SK-N-SH (cell line): Measurements from ENCODE around the gene LIPA. TPM values are rescaled to one million over a fixed set of nuclear protein-coding genes. Genes with fewer than 3 reads are reported as not detected.
"Not testable (repeated sequence)": the region's sequence is repeated elsewhere in the genome, so short reads cannot be mapped to it uniquely, and the experiment has no call there.

Source experiments
- CTCF ChIA-PET: fragments of 300-600, 350-600 bp; formaldehyde crosslinking; extraction: SDS; loops from one replicate; lab custom pipeline; 2021; lab: Yijun Ruan, JAX
- POLR2A ChIA-PET: fragments of 350-600 bp; sonication (Branson Sonifier 250); formaldehyde crosslinking; extraction: SDS; loops from one replicate; lab custom pipeline; 2020; ENCODE audit warnings: antibody characterized with exemption, inconsistent platforms; lab: Yijun Ruan, JAX
- DNase-seq: peaks from one replicate; pipeline ENCODE4 v3.0.0; 2012
- H2AFZ ChIP-seq: fragments of 200-600 bp; sonication (generic); 2 replicates; pipeline ENCODE4 v1.8.1; 2016; ENCODE audit warnings: antibody characterized with exemption, mild to moderate bottlenecking, low read depth
- H3F3A ChIP-seq: fragments of 200-600 bp; sonication (generic); replicated peaks from 2 replicates; pipeline ENCODE3; 2016; ENCODE audit warnings: antibody characterized with exemption, mild to moderate bottlenecking; ENCODE audit not compliant: insufficient read depth
- H3K27ac ChIP-seq, 2 experiments: fragments of 200-500 bp in 1 of 2; fragments of 200-600 bp in 1 of 2; sonication (Bioruptor generic) in 1 of 2; sonication (generic), shearing (Covaris generic) in 1 of 2; 2 replicates each; pipeline versions ENCODE4 v1.5.1 to v1.6.1; 2014 to 2016; ENCODE audit warnings: low read depth in 2 of 2, inconsistent platforms in 1 of 2, low read length in 1 of 2, mild to moderate bottlenecking in 1 of 2, mixed read lengths in 1 of 2
- H3K27me3 ChIP-seq: fragments of 200-600 bp; sonication (generic), shearing (Covaris generic); 2 replicates; pipeline ENCODE4 v1.6.1; 2016; ENCODE audit warnings: mixed run types; ENCODE audit not compliant: insufficient read depth
- H3K36me3 ChIP-seq, 2 experiments: fragments of 200-500 bp in 1 of 2; fragments of 200-600 bp in 1 of 2; sonication (Bioruptor generic) in 1 of 2; sonication (generic) in 1 of 2; replicated peaks in 1 of 2; 2 replicates each; pipeline versions ENCODE3 to v1.5.1; 2014 to 2016; ENCODE audit warnings: low read length in 1 of 2, mild to moderate bottlenecking in 1 of 2; ENCODE audit not compliant: insufficient read depth in 2 of 2, control insufficient read depth in 1 of 2
- H3K4me1 ChIP-seq, 2 experiments: fragments of 200-500 bp in 1 of 2; fragments of 200-600 bp in 1 of 2; sonication (Bioruptor generic) in 1 of 2; sonication (generic), shearing (Covaris generic) in 1 of 2; 2 replicates each; pipeline versions ENCODE4 v1.5.1 to v1.6.1; 2014 to 2016; ENCODE audit warnings: low read depth in 1 of 2, low read length in 1 of 2, mixed run types in 1 of 2; ENCODE audit not compliant: insufficient read depth in 2 of 2, control insufficient read depth in 1 of 2
- H3K4me2 ChIP-seq: fragments of 200-600 bp; sonication (generic), shearing (Covaris generic); 2 replicates; pipeline ENCODE4 v1.6.1; 2017; ENCODE audit warnings: mixed run types
- H3K4me3 ChIP-seq, 2 experiments: fragments of 200-500 bp in 1 of 2; fragments of 200-600 bp in 1 of 2; sonication (Bioruptor generic) in 1 of 2; sonication (generic), shearing (Covaris generic) in 1 of 2; 2 replicates each; pipeline versions ENCODE4 v1.5.1 to v1.8.1; 2014 to 2016; ENCODE audit warnings: low read depth in 2 of 2, inconsistent platforms in 1 of 2, low read length in 1 of 2, mild to moderate bottlenecking in 1 of 2, mixed read lengths in 1 of 2, moderate library complexity in 1 of 2
- H3K79me2 ChIP-seq: fragments of 200-600 bp; sonication (generic); 2 replicates; pipeline ENCODE4 v1.8.1; 2017; ENCODE audit warnings: mild to moderate bottlenecking; ENCODE audit not compliant: insufficient read depth
- H3K9ac ChIP-seq: fragments of 200-600 bp; sonication (generic); 2 replicates; pipeline ENCODE4 v1.6.1; 2017; ENCODE audit warnings: mixed run types
- H3K9me2 ChIP-seq: fragments of 200-600 bp; sonication (generic); 2 replicates; pipeline ENCODE4 v1.6.1; 2017; ENCODE audit warnings: mixed run types
- H3K9me3 ChIP-seq: fragments of 200-600 bp; sonication (generic); 2 replicates; pipeline ENCODE4 v1.6.1; 2017; ENCODE audit warnings: mixed run types, mild to moderate bottlenecking, moderate library complexity
- H4K20me1 ChIP-seq: fragments of 200-600 bp; sonication (generic); 2 replicates; pipeline ENCODE4 v1.6.1; 2017; ENCODE audit warnings: mild to moderate bottlenecking, mixed run types; ENCODE audit not compliant: insufficient read depth
- ELF1 ChIP-seq: IDR thresholded peaks from 2 replicates; pipeline ENCODE4 v1.4.0; 2012
- EP300 ChIP-seq, 2 experiments: IDR thresholded peaks; 2 replicates each; pipeline versions ENCODE4 v1.4.0 to v1.6.1; 2012; ENCODE audit warnings: borderline replicate concordance in 1 of 2, low read depth in 1 of 2, low read length in 1 of 2
- EZH2phosphoT487 ChIP-seq: fragments of 200-600 bp; sonication (generic); IDR thresholded peaks from 2 replicates; pipeline ENCODE4 v1.6.1; 2017; ENCODE audit warnings: low read depth, mixed run types, mild to moderate bottlenecking, antibody characterized with exemption, moderate library complexity, borderline replicate concordance
- FOXJ3 ChIP-seq: sonication (generic); formaldehyde crosslinking; IDR thresholded peaks from 2 replicates; pipeline ENCODE4 v1.5.1; 2020; ENCODE audit warnings: mild to moderate bottlenecking, missing genetic modification reagents
- FOXM1 ChIP-seq: IDR thresholded peaks from 2 replicates; pipeline ENCODE4 v1.4.0; 2012; ENCODE audit warnings: low read depth, mild to moderate bottlenecking
- GABPA ChIP-seq: IDR thresholded peaks from 2 replicates; pipeline ENCODE4 v1.4.0; 2012; ENCODE audit warnings: low read depth, mild to moderate bottlenecking
- JUND ChIP-seq: IDR thresholded peaks from 2 replicates; pipeline ENCODE4 v1.4.0; 2012
- MEF2A ChIP-seq: IDR thresholded peaks from 2 replicates; pipeline ENCODE4 v1.4.0; 2012; ENCODE audit warnings: low read depth, borderline replicate concordance
- MXI1 ChIP-seq: IDR thresholded peaks from 2 replicates; pipeline ENCODE4 v1.6.1; 2012; ENCODE audit warnings: mild to moderate bottlenecking, low read depth, low read length, improper control_type of control experiment
- POLR2AphosphoS5 ChIP-seq: IDR thresholded peaks from 2 replicates; pipeline ENCODE4 v1.6.1; 2012; ENCODE audit warnings: low read depth, low read length
- RCOR1 ChIP-seq: fragments of 150-350 bp; IDR thresholded peaks from 2 replicates; pipeline ENCODE4 v1.6.1; 2017; ENCODE audit warnings: antibody characterized with exemption, low read length
- SIN3A ChIP-seq: IDR thresholded peaks from 2 replicates; pipeline ENCODE4 v1.6.1; 2012; ENCODE audit warnings: low read depth, mild to moderate bottlenecking, low read length, moderate library complexity, borderline replicate concordance
- SMC3 ChIP-seq: IDR thresholded peaks from 2 replicates; pipeline ENCODE4 v1.6.1; 2012; ENCODE audit warnings: low read depth, low read length, improper control_type of control experiment
- TCF12 ChIP-seq: IDR thresholded peaks from 2 replicates; pipeline ENCODE4 v1.4.0; 2012
- TEAD4 ChIP-seq: IDR thresholded peaks from 2 replicates; pipeline ENCODE4 v1.4.0; 2012; ENCODE audit warnings: mild to moderate bottlenecking, borderline replicate concordance; ENCODE audit not compliant: insufficient read depth
- YY1 ChIP-seq: IDR thresholded peaks from 2 replicates; pipeline ENCODE4 v1.4.0; 2012; ENCODE audit warnings: low read depth, mild to moderate bottlenecking
- WGBS: methylation state at CpG from one replicate; pipeline ENCODE4 v1.1.6; 2017; ENCODE audit warnings: low lambda C conversion rate; 5-methylcytosine and 5-hydroxymethylcytosine counted together
- polyA plus RNA-seq, 3 experiments: library from polyadenylated mRNA; depleted of rRNA; stranded (reverse); fragments of >200 nt; gene quantifications; 2 replicates each; pipeline ENCODE4 v1.2.3, GENCODE V29; 2012
- TF ChIP-seq, protein P1 (sequence below): fragments of 200-600 bp; sonication (generic); IDR thresholded peaks from 2 replicates; pipeline ENCODE4 v1.6.1; 2017; ENCODE audit warnings: antibody characterized with exemption, mild to moderate bottlenecking, moderate library complexity
- TF ChIP-seq, protein P2 (sequence below): IDR thresholded peaks from 2 replicates; pipeline ENCODE4; 2012
- TF ChIP-seq, protein P3 (sequence below): fragments of 150-350 bp; IDR thresholded peaks from 2 replicates; pipeline ENCODE4 v1.6.1; 2016; ENCODE audit warnings: mild to moderate bottlenecking, low read depth, low read length

Gene LIPA
- polyA plus RNA-seq, 1 of the 3 experiments (the other 2 are of a cell fraction): 43.2 TPM

DNA sequence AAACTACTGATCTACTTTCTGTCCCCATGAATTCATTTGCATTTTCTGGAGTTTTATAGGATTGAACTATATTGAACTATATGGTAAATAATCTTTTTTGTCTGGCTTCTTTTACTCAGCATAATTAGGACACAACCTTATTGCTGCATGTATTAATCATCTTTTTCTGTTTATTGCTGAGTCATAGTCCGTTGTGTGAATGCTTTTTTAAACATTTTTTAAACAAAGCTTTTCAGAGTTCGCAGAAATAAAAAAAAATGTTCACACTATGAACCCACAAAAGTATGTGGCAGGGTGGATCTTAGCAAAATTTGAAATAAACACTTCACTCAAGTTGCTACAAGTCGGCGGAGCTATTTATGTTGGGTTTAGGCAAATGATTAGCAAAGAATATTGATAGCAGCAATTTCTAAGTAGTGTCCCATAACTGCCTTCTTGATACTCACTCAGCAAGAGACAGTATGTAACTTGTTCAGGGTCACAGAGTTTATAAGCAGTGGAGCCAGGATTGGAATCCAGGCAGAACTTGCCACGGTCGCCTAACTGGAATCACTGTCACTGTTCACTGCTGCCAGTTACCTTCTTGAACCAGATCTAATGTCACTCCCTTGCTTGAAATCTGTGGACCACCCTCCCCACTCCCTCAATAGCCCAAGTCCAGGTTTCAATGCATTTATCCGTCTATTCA, 50.1 kb downstream of the LIPA start:
- POLR2A ChIA-PET: no interaction called here

DNA sequence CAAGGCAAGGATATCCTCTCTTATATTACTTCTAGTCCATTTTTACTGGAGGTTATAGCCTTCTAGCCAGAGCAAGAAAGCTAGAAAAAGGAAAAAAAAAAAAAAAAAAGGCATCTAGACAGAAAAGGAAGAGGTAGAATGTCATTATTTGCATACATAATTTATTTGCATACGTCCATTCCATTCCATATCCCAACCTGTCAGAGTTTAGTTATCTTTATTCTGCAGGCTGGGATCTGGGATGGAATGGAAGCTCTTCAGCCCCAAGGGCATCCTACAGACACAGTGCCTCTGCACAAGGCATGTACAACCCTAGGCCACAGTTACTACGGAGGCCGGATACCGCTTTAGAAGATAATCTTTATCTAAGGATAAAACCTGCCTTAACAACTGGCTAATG, 54.1 kb downstream of the LIPA start:
- WGBS: 90% methylated on average over 4 of the region's 4 CpGs
- H3K27me3 ChIP-seq: no peaks in the 10 kb centered on the region
- H3K4me2 ChIP-seq: no peak overlapping the region
- no peaks in the 10 kb centered on the region for H3K36me3 ChIP-seq
- no peaks in the 10 kb centered on the region for H4K20me1 ChIP-seq
- no peaks in the 10 kb centered on the region for H3K9me2 ChIP-seq
- H3F3A ChIP-seq: no peaks in the 10 kb centered on the region
- H3K9me3 ChIP-seq: no peaks in the 10 kb centered on the region
- ChIA-PET POLR2A (no interaction called here), CTCF (interaction anchor here (0.6 to 1.9 kb wide), 5 partner anchors 10 to 261 kb away, joined by 3 to 7 read pairs (median 4); partner anchors contain the start of gene CH25H)
- no peak for DNase-seq
- H3K4me1 ChIP-seq: no peaks in the 10 kb centered on the region
- TF ChIP-seq RCOR1 (no peak), MXI1 (no peak), POLR2AphosphoS5 (no peak), MEF2A (no peak), EP300 (IDR thresholded peaks at IDR 0.05; ENCODE audit: borderline replicate concordance in 1 of 2, low read depth in 1 of 2, low read length in 1 of 2) (no peak), SIN3A (no peak)
- TF ChIP-seq, protein P1, sequence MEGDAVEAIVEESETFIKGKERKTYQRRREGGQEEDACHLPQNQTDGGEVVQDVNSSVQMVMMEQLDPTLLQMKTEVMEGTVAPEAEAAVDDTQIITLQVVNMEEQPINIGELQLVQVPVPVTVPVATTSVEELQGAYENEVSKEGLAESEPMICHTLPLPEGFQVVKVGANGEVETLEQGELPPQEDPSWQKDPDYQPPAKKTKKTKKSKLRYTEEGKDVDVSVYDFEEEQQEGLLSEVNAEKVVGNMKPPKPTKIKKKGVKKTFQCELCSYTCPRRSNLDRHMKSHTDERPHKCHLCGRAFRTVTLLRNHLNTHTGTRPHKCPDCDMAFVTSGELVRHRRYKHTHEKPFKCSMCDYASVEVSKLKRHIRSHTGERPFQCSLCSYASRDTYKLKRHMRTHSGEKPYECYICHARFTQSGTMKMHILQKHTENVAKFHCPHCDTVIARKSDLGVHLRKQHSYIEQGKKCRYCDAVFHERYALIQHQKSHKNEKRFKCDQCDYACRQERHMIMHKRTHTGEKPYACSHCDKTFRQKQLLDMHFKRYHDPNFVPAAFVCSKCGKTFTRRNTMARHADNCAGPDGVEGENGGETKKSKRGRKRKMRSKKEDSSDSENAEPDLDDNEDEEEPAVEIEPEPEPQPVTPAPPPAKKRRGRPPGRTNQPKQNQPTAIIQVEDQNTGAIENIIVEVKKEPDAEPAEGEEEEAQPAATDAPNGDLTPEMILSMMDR: no peak
- TF ChIP-seq, protein P2, sequence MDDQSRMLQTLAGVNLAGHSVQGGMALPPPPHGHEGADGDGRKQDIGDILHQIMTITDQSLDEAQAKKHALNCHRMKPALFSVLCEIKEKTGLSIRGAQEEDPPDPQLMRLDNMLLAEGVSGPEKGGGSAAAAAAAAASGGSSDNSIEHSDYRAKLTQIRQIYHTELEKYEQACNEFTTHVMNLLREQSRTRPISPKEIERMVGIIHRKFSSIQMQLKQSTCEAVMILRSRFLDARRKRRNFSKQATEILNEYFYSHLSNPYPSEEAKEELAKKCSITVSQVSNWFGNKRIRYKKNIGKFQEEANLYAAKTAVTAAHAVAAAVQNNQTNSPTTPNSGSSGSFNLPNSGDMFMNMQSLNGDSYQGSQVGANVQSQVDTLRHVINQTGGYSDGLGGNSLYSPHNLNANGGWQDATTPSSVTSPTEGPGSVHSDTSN: no peak
- H3K27ac ChIP-seq: no peak overlapping the region
- H2AFZ ChIP-seq: no peak overlapping the region
- H3K79me2 ChIP-seq: no peaks in the 10 kb centered on the region
- no peak overlapping the region for H3K4me3 ChIP-seq
- H3K9ac ChIP-seq: no peak overlapping the region

More for the DNA sequence above, 50.1 kb downstream of the LIPA start:
- H3K9me2 ChIP-seq: no peaks in the 10 kb centered on the region
- no peak overlapping the region for H3K27ac ChIP-seq
- H3K9ac ChIP-seq: no peak overlapping the region
- no peak for TF ChIP-seq FOXM1
- no peak for TF ChIP-seq SIN3A
- TF ChIP-seq ELF1: no peak
- TF ChIP-seq MEF2A: no peak
- no peak for TF ChIP-seq EZH2phosphoT487
- TF ChIP-seq, protein P3, sequence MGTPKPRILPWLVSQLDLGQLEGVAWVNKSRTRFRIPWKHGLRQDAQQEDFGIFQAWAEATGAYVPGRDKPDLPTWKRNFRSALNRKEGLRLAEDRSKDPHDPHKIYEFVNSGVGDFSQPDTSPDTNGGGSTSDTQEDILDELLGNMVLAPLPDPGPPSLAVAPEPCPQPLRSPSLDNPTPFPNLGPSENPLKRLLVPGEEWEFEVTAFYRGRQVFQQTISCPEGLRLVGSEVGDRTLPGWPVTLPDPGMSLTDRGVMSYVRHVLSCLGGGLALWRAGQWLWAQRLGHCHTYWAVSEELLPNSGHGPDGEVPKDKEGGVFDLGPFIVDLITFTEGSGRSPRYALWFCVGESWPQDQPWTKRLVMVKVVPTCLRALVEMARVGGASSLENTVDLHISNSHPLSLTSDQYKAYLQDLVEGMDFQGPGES: no peak
- TF ChIP-seq FOXJ3: no peak
- TF ChIP-seq GABPA: no peak
- TF ChIP-seq TCF12: no peak
- TF ChIP-seq TEAD4: no peak
- no peak for TF ChIP-seq POLR2AphosphoS5
- no peak for TF ChIP-seq SMC3
- no peak for TF ChIP-seq YY1
- no peak for TF ChIP-seq RCOR1
- TF ChIP-seq EP300 (IDR thresholded peaks at IDR 0.05; ENCODE audit: borderline replicate concordance in 1 of 2, low read depth in 1 of 2, low read length in 1 of 2): no peak
- TF ChIP-seq JUND: no peak
- no peak overlapping the region for H2AFZ ChIP-seq
- CTCF ChIA-PET: interaction anchor here (0.7 to 2.3 kb wide), 4 partner anchors 16 to 366 kb away, joined by 3 to 7 read pairs (median 4); no protein-coding TSS in a partner anchor
- no peaks in the 10 kb centered on the region for H4K20me1 ChIP-seq
- no peak overlapping the region for H3K4me2 ChIP-seq
- H3F3A ChIP-seq: peaks cover 5% of the 10 kb centered on the region
- no peak for DNase-seq
- no peaks in the 10 kb centered on the region for H3K9me3 ChIP-seq
- no peaks in the 10 kb centered on the region for H3K36me3 ChIP-seq
- H3K4me1 ChIP-seq: peaks cover 0 to 3% of the 10 kb centered on the region in 2 experiments; a peak in 1 of 4 replicates
- H3K79me2 ChIP-seq: no peaks in the 10 kb centered on the region
- WGBS: 75% methylated on average over 7 of the region's 7 CpGs
- H3K4me3 ChIP-seq: no peak overlapping the region
- peaks cover 14% of the 10 kb centered on the region; the same call in 1 of the 2 replicates for H3K27me3 ChIP-seq

DNA sequence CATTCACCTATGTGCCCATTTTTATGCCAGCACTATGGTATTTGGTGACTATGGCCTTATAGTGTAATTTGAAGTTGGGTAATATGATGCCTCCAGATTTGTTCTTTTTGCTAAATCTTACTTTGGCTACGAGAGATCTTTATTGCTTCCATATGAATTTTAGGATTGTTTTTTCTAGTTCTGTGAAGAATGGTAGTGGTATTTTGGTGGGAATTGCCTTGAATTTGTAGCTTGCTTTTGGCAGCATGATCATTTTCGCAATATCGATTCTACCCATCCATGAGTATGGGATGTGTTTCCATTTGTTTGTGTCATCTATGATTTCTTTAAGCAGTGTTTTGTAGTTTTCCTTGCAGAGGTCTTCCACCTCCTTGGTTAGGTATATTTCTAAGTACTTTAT, 60.3 kb downstream of the LIPA start:
- POLR2A ChIA-PET, H3K36me3 ChIP-seq, H3K9me3 ChIP-seq, H3K9me2 ChIP-seq, H2AFZ ChIP-seq, H4K20me1 ChIP-seq, H3K4me1 ChIP-seq, H3K4me3 ChIP-seq, H3F3A ChIP-seq, DNase-seq, H3K9ac ChIP-seq, H3K4me2 ChIP-seq, H3K27me3 ChIP-seq, H3K79me2 ChIP-seq, H3K27ac ChIP-seq: not testable (repeated sequence)
- CTCF ChIA-PET: interaction anchor here (1.1 kb wide), 1 partner anchor 16 kb away, joined by 5 read pairs; the partner anchor contains the start of gene CH25H
- WGBS: 81% methylated on average over 3 of the region's 3 CpGs
